Measurements from ENCODE around the gene EIPR1. TPM values are rescaled to one million over a fixed set of nuclear protein-coding genes. Genes with fewer than 3 reads are reported as not detected.

Gene EIPR1
- total RNA-seq, 1 experiment from 2014 or later, result 27.8 TPM

DNA sequence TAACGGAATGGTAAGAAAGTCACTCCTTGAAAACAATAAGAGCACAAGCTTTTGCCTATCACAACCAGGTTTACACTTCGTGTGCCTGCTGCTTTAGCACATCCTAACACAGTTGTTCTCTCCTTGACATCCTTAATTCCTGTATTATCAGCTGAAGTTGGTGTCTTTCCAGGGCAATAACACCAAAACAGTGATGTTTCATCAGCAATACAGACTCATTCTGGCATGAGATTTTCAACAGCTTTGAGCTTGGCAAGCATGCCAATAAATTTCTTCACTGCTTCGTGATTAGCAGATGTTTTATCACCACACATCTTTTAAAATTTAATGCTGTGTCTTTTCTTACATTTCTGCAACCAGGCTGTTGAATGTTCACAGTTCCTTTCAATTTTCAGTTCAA lies 148.4 kb downstream of the EIPR1 start:
- Mint-ChIP-seq H3K4me1 (peaks cover 0 to 3% of the 10 kb centered on the region in 2 experiments; a peak in 1 of 4 replicates), H3K36me3 (ENCODE audit: insufficient read depth in 1 of 3, low read depth in 3 of 3) (peaks cover 13 to 33% (median 16%) of the 10 kb centered on the region in 3 experiments; a peak in 6 of 7 replicates), H3K27ac (no peak overlapping the region), H3K27me3 (ENCODE audit: low read depth) (no peaks in the 10 kb centered on the region), H3K4me3 (no peak overlapping the region), H3K9me3 (peaks cover 34 to 44% of the 10 kb centered on the region in 2 experiments)
- Histone ChIP-seq H3K27me3 (ENCODE audit: insufficient read depth, low read length) (no peaks in the 10 kb centered on the region), H3K4me1 (ENCODE audit: insufficient read depth, low read length) (no peaks in the 10 kb centered on the region; the same call in 1 of the 2 replicates), H2BK20ac (ENCODE audit: low read depth, low read length, poor library complexity, severe bottlenecking) (no peak overlapping the region), H3T11ph (ENCODE audit: low read length) (no peak overlapping the region), H4K91ac (ENCODE audit: insufficient read length, low read depth, low read length) (no peak overlapping the region), H4K8ac (replicated peaks; ENCODE audit: insufficient read length, low read depth, low read length) (no peak overlapping the region), H4K5ac (ENCODE audit: insufficient read length, low read depth, low read length) (no peak overlapping the region), H3K4ac (ENCODE audit: low read depth, low read length) (no peak overlapping the region), H2AK5ac (ENCODE audit: insufficient read length, low read length) (no peak overlapping the region), H3K56ac (ENCODE audit: insufficient read length, low read depth, low read length) (no peak overlapping the region), H3K9ac (ENCODE audit: extremely low read depth, insufficient read length, low read length) (no peak overlapping the region), H3K14ac (ENCODE audit: insufficient read depth, low read length) (no peak overlapping the region), H3K79me2 (ENCODE audit: insufficient read depth, low read length) (no peaks in the 10 kb centered on the region), H2BK5ac (ENCODE audit: insufficient read length, low read length) (no peak overlapping the region), H3K27ac (ENCODE audit: insufficient read length, low read depth, low read length) (no peak overlapping the region), H2BK120ac (ENCODE audit: low read depth, low read length, poor library complexity, severe bottlenecking) (no peak overlapping the region), H2AFZ (ENCODE audit: low read length) (no peak overlapping the region), H3K18ac (ENCODE audit: insufficient read length, low read depth, low read length) (no peak overlapping the region), H4K20me1 (ENCODE audit: control insufficient read depth, insufficient read depth, insufficient read length) (no peaks in the 10 kb centered on the region), H3K23ac (ENCODE audit: insufficient read length, low read depth, low read length) (no peak overlapping the region), H3K9me3 (ENCODE audit: control insufficient read depth, low read depth, low read length) (peaks cover 15% of the 10 kb centered on the region), H3K4me2 (ENCODE audit: insufficient read depth, insufficient read length, low read length) (no peak overlapping the region), H3K23me2 (ENCODE audit: insufficient read length, low read depth, low read length, poor library complexity, severe bottlenecking) (no peaks in the 10 kb centered on the region), H2BK12ac (ENCODE audit: insufficient read length, low read depth, low read length) (no peak overlapping the region), H2BK15ac (ENCODE audit: low read depth, low read length) (no peak overlapping the region), H3K79me1 (ENCODE audit: insufficient read depth, low read depth, low read length, poor library complexity, severe bottlenecking) (no peaks in the 10 kb centered on the region)
- no peak for TF ChIP-seq CTCF (conservative IDR thresholded peaks at IDR 0.05)
- WGBS (ENCODE audit: extremely low coverage, insufficient read length, low lambda C conversion rate), result no CpG with 5 or more reads among the region's 3 CpGs
- DNase-seq, result no peak
